ENCODE measurements around the gene MAMDC2. TPM values are rescaled to one million over a fixed set of nuclear protein-coding genes. Genes with fewer than 3 reads are reported as not detected.

The MAMDC2 gene
- total and polyA plus RNA-seq, 2 donors (not counting 1 experiment from before 2014, with no cell fraction given): not detected

DNA sequence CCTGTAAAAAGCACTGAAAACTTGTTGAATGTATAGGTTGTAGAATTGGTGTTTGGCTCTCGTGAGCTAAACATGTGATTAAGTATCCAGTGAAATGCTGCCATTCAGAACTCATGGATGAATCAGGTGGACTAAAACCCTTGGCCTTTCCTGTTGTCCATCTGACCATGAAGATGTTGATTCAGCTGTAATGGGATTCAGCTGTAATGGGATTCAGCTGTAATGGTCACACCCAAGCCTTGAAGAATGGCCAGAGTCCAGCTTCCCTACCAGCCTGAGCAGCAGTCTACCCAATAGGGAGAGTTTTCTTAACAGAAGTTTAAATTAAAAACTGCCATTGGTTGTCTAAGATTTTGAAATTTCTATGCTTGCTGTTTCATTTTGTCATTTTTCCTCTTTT lies 18.1 kb downstream of the MAMDC2 start:
- intact Hi-C loops (cut with micrococcal nuclease): no loop called here
- Histone ChIP-seq H3K27me3 (replicated peaks in 1 of 4; ENCODE audit: control extremely low read depth in 1 of 4, control insufficient read depth in 3 of 4, insufficient read depth in 4 of 4, low read length in 3 of 4) (peaks cover 0 to under 1% (median 0%) of the 10 kb centered on the region in 4 experiments), H3K4me2 (replicated peaks; ENCODE audit: low read depth, low read length, poor library complexity, severe bottlenecking) (no peak overlapping the region), H4K20me1 (ENCODE audit: control insufficient read depth, insufficient read depth, low read length, poor library complexity, severe bottlenecking) (no peaks in the 10 kb centered on the region), H3K9ac (ENCODE audit: low read length) (no peak overlapping the region), H3K9me3 (ENCODE audit: control extremely low read depth in 1 of 3, control insufficient read depth in 2 of 3, insufficient read depth in 1 of 3, low read length in 2 of 3) (no peaks in the 10 kb centered on the region), H3K36me3 (replicated peaks in 1 of 2; ENCODE audit: control extremely low read depth in 1 of 2, control insufficient read depth in 1 of 2, extremely low read depth in 1 of 2, insufficient read depth in 2 of 2, low read length in 1 of 2) (no peaks in the 10 kb centered on the region), H3K4me1 (ENCODE audit: control insufficient read depth in 2 of 2, insufficient read depth in 2 of 2, low read length in 2 of 2) (peaks cover 7 to 11% of the 10 kb centered on the region in 2 donors), H3K79me2 (ENCODE audit: control insufficient read depth, insufficient read depth, low read length) (no peaks in the 10 kb centered on the region), H2AFZ (ENCODE audit: insufficient read depth, low read depth, low read length, poor library complexity, severe bottlenecking) (no peak overlapping the region), H3K4me3 (ENCODE audit: control extremely low read depth in 1 of 5, extremely low read depth in 1 of 5, insufficient read depth in 1 of 5, low read depth in 2 of 5, low read length in 4 of 5) (no peak overlapping the region), H3K27ac (ENCODE audit: low read length in 2 of 2) (no peak overlapping the region)
- Mint-ChIP-seq H3K27me3 (peaks cover 19% of the 10 kb centered on the region), H3K4me3 (no peak overlapping the region), H3K9me3 (ENCODE audit: insufficient read depth) (no peaks in the 10 kb centered on the region), H3K4me1 (peaks cover 11% of the 10 kb centered on the region), H3K27ac (no peak overlapping the region)
- POLR2A ChIA-PET: no interaction called here
- TF ChIP-seq, protein P1, sequence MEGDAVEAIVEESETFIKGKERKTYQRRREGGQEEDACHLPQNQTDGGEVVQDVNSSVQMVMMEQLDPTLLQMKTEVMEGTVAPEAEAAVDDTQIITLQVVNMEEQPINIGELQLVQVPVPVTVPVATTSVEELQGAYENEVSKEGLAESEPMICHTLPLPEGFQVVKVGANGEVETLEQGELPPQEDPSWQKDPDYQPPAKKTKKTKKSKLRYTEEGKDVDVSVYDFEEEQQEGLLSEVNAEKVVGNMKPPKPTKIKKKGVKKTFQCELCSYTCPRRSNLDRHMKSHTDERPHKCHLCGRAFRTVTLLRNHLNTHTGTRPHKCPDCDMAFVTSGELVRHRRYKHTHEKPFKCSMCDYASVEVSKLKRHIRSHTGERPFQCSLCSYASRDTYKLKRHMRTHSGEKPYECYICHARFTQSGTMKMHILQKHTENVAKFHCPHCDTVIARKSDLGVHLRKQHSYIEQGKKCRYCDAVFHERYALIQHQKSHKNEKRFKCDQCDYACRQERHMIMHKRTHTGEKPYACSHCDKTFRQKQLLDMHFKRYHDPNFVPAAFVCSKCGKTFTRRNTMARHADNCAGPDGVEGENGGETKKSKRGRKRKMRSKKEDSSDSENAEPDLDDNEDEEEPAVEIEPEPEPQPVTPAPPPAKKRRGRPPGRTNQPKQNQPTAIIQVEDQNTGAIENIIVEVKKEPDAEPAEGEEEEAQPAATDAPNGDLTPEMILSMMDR (IDR thresholded peaks at IDR 0.05): no peak
- TF ChIP-seq EZH2 (IDR thresholded peaks at IDR 0.05; ENCODE audit: borderline replicate concordance, insufficient read depth, low read depth, low read length, poor library complexity, severe bottlenecking): no peak
- no peak for ATAC-seq (ENCODE audit: low read depth)
- CTCF ChIA-PET: no interaction called here
- no peak for DNase-seq
- WGBS (ENCODE audit: insufficient coverage): 91% methylated on average over 1 of the region's 1 CpG

DNA sequence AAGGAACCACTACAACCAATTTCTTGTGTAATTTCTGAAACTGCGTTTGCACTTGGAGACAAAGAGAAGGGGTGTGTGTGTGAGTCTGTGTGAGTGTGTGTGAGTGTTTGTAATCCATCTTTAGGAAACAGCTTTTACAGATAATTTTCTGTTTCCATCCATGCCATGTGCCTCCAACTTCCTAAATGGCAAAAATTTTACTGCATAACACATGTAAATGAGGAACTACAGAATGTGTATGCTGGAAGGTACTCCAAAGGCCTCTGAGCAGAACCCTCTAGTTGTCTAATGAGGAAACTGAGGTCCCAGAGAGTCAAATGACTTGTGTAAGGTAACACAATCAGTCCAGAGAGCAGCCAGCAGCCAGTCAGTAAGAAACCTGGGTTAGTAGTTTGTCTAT lies 20.8 kb downstream of the MAMDC2 start:
- no peak overlapping the region for H3K27ac ChIP-seq (ENCODE audit: low read length in 2 of 2)
- H3K4me2 ChIP-seq (replicated peaks; ENCODE audit: low read depth, low read length, poor library complexity, severe bottlenecking): no peak overlapping the region
- peaks cover 24% of the 10 kb centered on the region for H3K27me3 Mint-ChIP-seq
- intact Hi-C loops (cut with micrococcal nuclease): no loop called here
- peaks cover 7 to 11% of the 10 kb centered on the region in 2 donors for H3K4me1 ChIP-seq (ENCODE audit: control insufficient read depth in 2 of 2, insufficient read depth in 2 of 2, low read length in 2 of 2)
- POLR2A ChIA-PET: no interaction called here
- H3K36me3 ChIP-seq (replicated peaks in 1 of 2; ENCODE audit: control extremely low read depth in 1 of 2, control insufficient read depth in 1 of 2, extremely low read depth in 1 of 2, insufficient read depth in 2 of 2, low read length in 1 of 2): no peaks in the 10 kb centered on the region
- TF ChIP-seq EZH2 (IDR thresholded peaks at IDR 0.05; ENCODE audit: borderline replicate concordance, insufficient read depth, low read depth, low read length, poor library complexity, severe bottlenecking): no peak
- TF ChIP-seq, protein P1 (IDR thresholded peaks at IDR 0.05): no peak
- H3K4me1 Mint-ChIP-seq: peaks cover 11% of the 10 kb centered on the region
- no peak overlapping the region for H3K4me3 Mint-ChIP-seq
- H3K27me3 ChIP-seq (replicated peaks in 1 of 4; ENCODE audit: control extremely low read depth in 1 of 4, control insufficient read depth in 3 of 4, insufficient read depth in 4 of 4, low read length in 3 of 4): peaks cover 0 to 4% (median 0%) of the 10 kb centered on the region in 4 experiments
- no peaks in the 10 kb centered on the region for H3K9me3 Mint-ChIP-seq (ENCODE audit: insufficient read depth)
- no peak overlapping the region for H3K4me3 ChIP-seq (ENCODE audit: control extremely low read depth in 1 of 5, extremely low read depth in 1 of 5, insufficient read depth in 1 of 5, low read depth in 2 of 5, low read length in 4 of 5)
- no CpG with 5 or more reads among the region's 1 CpG for WGBS (ENCODE audit: insufficient coverage)
- no peak for DNase-seq
- no peak overlapping the region for H3K9ac ChIP-seq (ENCODE audit: low read length)
- no peak overlapping the region for H2AFZ ChIP-seq (ENCODE audit: insufficient read depth, low read depth, low read length, poor library complexity, severe bottlenecking)
- no peak overlapping the region for H3K27ac Mint-ChIP-seq
- H4K20me1 ChIP-seq (ENCODE audit: control insufficient read depth, insufficient read depth, low read length, poor library complexity, severe bottlenecking): no peaks in the 10 kb centered on the region
- no peaks in the 10 kb centered on the region for H3K9me3 ChIP-seq (ENCODE audit: control extremely low read depth in 1 of 3, control insufficient read depth in 2 of 3, insufficient read depth in 1 of 3, low read length in 2 of 3)
- no peak for ATAC-seq (ENCODE audit: low read depth)
- no peaks in the 10 kb centered on the region for H3K79me2 ChIP-seq (ENCODE audit: control insufficient read depth, insufficient read depth, low read length)
- CTCF ChIA-PET: no interaction called here

Measured in B cell (primary cell).